GM19035 (cell line): ENCODE data around the gene IL7R.

ENCODE experiments used
- ATAC-seq: cut with Tn5 transposase; IDR thresholded peaks from one replicate; pipeline ENCODE4 v1.9.1; 2021; ENCODE audit not compliant: unreplicated experiment

Gene IL7R

GRCh38 chr5:35856765-35857351 is at the start of gene IL7R:
Gene IL7R, plus strand, starts transcription at chr5:35856891. Its CDS starts 87 bp downstream, at chr5:35856978.
- no peak for ATAC-seq

- ATAC-seq = no peak
Observed at GRCh38 chr5:35810601-35811000, 46.1 kb upstream of the IL7R start.

DNA sequence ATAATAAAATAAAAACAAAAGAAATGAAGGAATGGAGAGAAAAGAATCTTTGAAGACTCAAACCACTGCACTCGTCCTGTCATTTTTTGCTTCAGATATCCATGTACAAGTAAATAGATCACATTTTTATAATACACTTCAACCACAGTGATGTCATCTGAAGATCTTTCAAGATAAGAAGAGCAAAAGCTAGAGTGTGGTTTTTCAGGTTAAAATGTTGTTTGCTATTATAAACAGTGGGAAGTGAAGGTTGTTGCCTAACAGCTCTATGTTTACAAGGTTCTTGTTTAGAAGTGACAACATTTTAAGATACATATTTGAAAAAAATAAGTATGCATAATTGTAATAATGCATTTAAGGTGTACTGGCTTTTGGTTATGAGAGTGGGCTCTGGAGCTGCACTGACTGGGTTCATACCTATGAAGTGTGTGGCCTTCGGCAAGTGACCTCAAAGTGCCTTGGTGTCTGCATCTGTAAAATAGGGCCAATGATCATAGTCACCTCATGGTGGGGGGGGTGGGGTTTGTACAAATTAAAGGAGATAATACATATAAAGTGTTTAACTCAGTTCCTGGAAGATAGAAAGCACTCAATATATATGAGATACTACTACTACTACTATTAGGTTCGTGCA is 45.5 kb upstream of the IL7R start:
- ATAC-seq = no peak

DNA sequence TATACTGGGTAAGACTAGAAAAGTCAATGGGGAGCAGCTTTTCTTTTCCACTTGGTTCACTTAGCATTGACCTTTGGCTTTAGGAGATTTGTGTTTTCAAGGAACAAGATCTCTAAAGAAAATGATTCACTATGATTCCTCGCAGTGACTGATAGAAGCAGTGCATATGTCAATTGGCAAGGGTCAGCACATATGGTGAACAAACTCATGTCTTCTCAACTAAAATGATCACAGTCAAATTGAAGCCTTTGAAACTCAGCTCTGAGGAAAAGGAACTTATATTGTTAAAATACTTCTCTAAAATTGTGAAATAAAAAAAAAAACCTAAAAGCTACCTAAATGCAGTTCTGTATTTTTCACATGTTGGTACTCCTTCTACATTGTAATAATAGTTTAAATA is 43.2 kb upstream of the IL7R start:
- no peak for ATAC-seq

DNA sequence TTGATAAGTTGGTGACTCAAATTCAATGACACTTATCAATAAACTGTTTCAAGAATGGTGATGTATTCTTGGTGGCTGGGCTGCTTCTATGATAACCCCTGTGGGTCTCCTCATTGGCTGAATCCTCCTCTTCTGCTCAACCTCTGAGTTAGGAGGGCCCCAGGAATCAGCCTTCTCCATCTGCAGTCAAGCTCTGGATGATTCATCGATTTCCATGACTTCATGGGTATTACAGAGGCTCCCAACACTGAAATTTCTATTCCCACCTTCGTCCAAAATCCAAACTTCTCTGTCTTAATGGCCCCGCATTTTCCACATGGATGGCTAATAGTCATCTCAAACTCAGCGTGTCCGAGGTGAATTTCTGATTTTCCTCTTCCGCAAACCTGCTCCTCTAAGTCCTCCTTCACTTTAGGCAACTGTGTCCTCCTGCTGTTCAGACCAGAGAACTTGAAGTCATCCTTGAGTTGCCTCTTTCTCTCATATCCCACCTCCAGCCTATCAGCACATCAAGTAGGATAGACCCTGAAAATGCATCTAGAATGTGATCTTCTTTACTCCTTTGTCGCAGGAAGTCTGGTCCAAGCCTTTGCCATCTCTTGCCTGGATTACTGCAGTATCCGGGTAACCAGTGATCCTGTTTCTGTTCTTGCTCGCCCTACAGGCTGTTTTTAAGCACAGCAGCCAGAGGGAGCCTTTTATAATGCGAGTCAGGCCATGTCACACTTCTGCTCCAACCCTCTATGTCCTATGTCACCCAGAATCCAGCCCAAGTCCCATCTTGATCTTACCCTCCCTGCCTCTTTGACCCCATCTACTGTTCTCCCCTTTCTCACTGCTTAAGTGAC is 41.4 kb upstream of the IL7R start:
- ATAC-seq = no peak

GRCh38 chr5:35816881-35817521 is 39.7 kb upstream of the IL7R start:
- no peak for ATAC-seq

GRCh38 chr5:35819026-35819425 is 37.7 kb upstream of the IL7R start:
- ATAC-seq = no peak

- ATAC-seq = no peak
Observed at GRCh38 chr5:35819668-35820067, 37.0 kb upstream of the IL7R start.

- ATAC-seq = no peak
Observed at GRCh38 chr5:35820735-35821134, 36.0 kb upstream of the IL7R start.

- no peak for ATAC-seq
Observed at GRCh38 chr5:35821513-35821912, 35.2 kb upstream of the IL7R start.

DNA sequence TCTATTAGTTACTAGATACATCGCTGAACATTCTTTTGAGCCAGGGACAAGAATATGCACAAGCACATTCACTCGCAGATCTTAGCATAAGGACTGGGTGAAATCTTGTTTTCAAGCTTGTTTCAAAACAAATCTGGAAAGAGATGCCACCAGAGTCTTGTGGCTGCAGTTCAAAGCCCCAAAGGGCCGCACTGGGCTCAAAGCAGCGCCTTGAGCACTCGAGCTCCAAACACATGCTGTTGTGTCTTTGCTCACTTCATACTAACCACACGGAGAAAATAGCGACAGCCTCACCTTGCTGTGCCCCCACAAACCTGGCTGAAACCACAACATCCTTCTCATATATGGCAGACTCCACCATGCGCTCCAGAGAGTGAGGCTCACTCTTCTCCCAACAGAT is 34.2 kb upstream of the IL7R start:
- ATAC-seq = no peak

GRCh38 chr5:35823347-35824098 is 33.2 kb upstream of the IL7R start:
- ATAC-seq = no peak

DNA sequence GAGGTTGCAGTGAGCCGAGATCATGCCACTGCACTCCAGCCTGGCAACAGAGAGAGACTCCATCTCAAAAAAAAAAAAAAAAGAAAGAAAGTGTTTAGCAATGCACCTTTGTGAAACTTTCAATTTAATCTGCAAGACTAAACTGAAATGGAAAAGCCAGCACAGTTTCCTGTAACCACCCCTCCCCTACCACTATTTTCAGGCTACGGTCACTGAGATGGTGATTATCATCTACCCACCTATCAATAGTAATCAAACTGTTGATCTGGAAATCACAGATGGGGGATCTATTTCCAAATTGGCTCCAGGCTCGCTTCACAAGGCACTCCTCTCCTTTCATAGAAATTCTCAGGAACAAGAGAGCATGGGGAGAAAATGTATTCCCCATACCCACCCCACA is 30.6 kb upstream of the IL7R start:
- ATAC-seq = no peak

- ATAC-seq = no peak
Observed at GRCh38 chr5:35826554-35826953, 30.1 kb upstream of the IL7R start.

DNA sequence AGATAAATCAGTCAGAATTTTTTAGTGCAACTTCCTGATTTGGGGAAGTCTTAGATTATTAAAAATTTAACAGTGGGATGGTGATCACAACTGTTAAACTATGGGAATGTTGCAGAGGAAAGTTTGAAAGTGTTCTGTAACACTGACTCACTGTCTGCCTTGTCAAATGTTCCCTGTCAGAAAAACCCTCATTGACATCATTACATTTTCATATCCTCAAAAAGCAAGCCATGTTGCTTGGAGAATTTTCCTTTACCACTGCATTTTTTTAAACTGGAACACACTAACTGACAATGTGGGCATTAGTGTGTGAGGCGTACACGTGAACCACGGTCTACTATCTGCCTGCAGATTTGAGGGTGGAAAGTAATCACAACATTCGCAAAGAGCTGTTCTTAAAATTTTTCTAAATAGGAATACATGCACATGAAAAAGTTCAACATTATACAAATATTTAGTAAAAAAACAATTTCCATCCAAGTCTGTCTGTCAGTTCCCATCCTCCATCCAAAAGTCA is 28.6 kb upstream of the IL7R start:
- no peak for ATAC-seq

GRCh38 chr5:35830587-35830986 is 26.1 kb upstream of the IL7R start:
- no peak for ATAC-seq

GRCh38 chr5:35832762-35833161 is 23.9 kb upstream of the IL7R start:
- no peak for ATAC-seq

DNA sequence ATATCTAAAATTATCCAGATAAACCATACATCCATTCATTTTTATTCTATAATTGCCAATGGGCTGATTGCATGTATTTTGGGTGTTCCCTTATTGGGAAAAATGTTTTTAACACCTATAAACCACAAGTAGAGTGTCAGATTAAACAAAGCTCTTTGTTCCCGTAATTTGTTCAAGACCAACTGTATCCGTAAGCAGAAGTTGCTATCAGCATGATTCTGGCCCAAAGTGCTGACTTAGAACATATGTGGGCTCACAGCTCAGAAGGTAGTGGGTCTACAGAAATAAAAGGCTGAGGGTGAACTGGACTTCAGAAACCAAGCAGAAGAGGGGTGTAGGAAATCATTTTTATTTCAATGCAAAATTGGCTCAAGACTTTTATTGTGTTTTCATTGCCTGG is 23.5 kb upstream of the IL7R start:
- ATAC-seq = no peak

- no peak for ATAC-seq
Observed at GRCh38 chr5:35835796-35836742, 20.6 kb upstream of the IL7R start.
